RWPE2 (cell line): Measurements from ENCODE around the gene ICE1.

Source experiments
- ATAC-seq: fragments of 200-7000 bp; cut with Tn5 transposase; 3 replicates; pipeline ENCODE4 v1.9.1; 2021; ENCODE audit warnings: low read depth
- DNase-seq: peaks from one replicate; pipeline ENCODE4 v3.0.0-alpha.2; 2020; ENCODE audit warnings: low spot score
- H3K27ac ChIP-seq: fragments of 450-650 bp; 2 replicates; pipeline ENCODE4 v1.5.1; 2017; ENCODE audit warnings: mild to moderate bottlenecking; ENCODE audit not compliant: poor library complexity, severe bottlenecking
- H3K27me3 ChIP-seq: fragments of 250-450 bp; sonication (Bioruptor Pico); 2 replicates; pipeline ENCODE4 v1.5.1; 2021; ENCODE audit warnings: mild to moderate bottlenecking, moderate library complexity; ENCODE audit not compliant: insufficient read depth, poor library complexity, severe bottlenecking
- H3K36me3 ChIP-seq: fragments of 250-450 bp; sonication (Bioruptor Pico); 2 replicates; pipeline ENCODE4 v1.5.1; 2020; ENCODE audit warnings: low read depth, mild to moderate bottlenecking, moderate library complexity
- H3K4me1 ChIP-seq: fragments of 250-450 bp; sonication (Bioruptor Pico); 2 replicates; pipeline ENCODE4 v1.5.1; 2021; ENCODE audit warnings: mild to moderate bottlenecking, moderate library complexity; ENCODE audit not compliant: insufficient read depth, poor library complexity, severe bottlenecking
- H3K4me3 ChIP-seq: fragments of 250-450 bp; sonication (Bioruptor Pico); 2 replicates; pipeline ENCODE4 v1.5.1; 2021; ENCODE audit warnings: mild to moderate bottlenecking, moderate library complexity; ENCODE audit not compliant: severe bottlenecking
- H3K9me3 ChIP-seq: fragments of 250-450 bp; sonication (Bioruptor Pico); 2 replicates; pipeline ENCODE4 v1.5.1; 2021; ENCODE audit warnings: mild to moderate bottlenecking, moderate library complexity; ENCODE audit not compliant: severe bottlenecking
- CTCF ChIP-seq: fragments of 450-650 bp; IDR thresholded peaks from one replicate; pipeline ENCODE4 v1.5.1; 2017; ENCODE audit warnings: mild to moderate bottlenecking, moderate library complexity; ENCODE audit not compliant: poor library complexity, severe bottlenecking

The ICE1 gene

GRCh38 chr5:5532306-5533076, 110.0 kb downstream of the ICE1 start:
- H3K9me3 ChIP-seq: no peaks in the 10 kb centered on the region
- DNase-seq: no peak
- H3K4me3 ChIP-seq: no peak overlapping the region
- no peaks in the 10 kb centered on the region for H3K4me1 ChIP-seq
- no peaks in the 10 kb centered on the region for H3K36me3 ChIP-seq
- no peak overlapping the region for H3K27ac ChIP-seq
- no peak for TF ChIP-seq CTCF
- peaks cover 3% of the 10 kb centered on the region for H3K27me3 ChIP-seq
- ATAC-seq: no peak

DNA sequence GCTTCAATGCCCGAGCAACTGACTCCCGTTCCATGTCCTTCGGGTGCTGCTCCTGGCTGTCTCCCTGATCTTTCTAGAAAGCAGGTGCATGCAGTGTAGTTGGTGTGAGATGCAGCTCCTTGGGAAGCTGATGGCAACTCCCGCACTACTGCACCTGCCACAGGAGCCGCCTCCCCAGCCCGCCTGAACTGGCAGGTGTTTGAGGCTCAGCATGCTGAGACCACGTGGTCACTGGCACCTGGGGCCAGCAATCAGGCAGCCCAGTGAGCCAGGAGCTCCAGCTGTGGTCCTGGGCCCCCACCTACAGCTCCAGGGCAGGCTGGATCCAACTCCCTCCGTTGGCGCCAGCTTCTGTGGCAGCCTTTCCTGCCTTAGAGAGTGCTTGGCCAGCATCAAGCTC, 111.5 kb downstream of the ICE1 start:
- Histone ChIP-seq H3K4me3 (no peak overlapping the region), H3K27me3 (peaks cover 3% of the 10 kb centered on the region), H3K27ac (no peak overlapping the region), H3K9me3 (no peaks in the 10 kb centered on the region), H3K4me1 (no peaks in the 10 kb centered on the region), H3K36me3 (no peaks in the 10 kb centered on the region)
- DNase-seq: no peak
- no peak for TF ChIP-seq CTCF
- ATAC-seq: no peak

DNA sequence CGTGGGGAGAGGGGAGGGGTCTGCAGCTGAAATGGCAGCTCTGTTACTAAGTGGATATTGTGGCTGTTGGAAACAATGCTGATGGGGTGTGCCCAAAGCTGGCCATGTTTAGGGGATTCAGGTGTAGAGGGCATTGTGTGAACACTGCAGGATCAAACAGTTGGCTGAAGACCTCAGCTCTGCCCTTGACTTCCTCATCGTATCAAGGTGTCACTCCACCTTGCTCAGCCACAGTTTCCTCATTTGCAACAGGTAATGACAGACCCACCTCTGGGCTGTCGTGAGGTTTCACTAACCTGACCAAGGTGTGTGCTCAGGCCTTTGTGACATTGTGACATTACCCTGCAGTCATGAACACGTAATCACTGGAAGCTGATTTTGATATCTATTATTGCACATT, 111.9 kb downstream of the ICE1 start:
- no peak for ATAC-seq
- no peak overlapping the region for H3K4me3 ChIP-seq

DNA sequence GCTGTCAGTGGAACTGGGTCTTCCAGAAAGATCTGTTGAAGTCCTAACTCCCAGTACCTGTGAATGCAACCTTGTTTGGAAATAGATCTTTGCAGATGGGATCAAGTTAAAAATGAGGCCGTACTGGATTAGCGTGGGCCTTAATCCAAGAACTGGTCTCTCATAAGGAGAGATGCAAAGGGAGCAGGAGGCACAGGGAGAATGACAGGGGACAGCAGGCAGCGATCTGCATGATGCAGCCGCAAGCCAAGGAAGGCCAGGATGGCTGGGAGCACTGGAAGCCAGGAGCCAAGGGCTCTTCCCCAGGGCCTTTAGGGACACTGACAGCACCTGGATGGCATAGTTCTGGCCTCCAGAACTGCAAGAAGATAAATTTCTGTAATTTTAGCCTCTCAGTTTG, 114.4 kb downstream of the ICE1 start:
- TF ChIP-seq CTCF: no peak
- Histone ChIP-seq H3K9me3 (no peaks in the 10 kb centered on the region), H3K4me3 (no peak overlapping the region), H3K4me1 (no peaks in the 10 kb centered on the region), H3K27me3 (peaks cover 6% of the 10 kb centered on the region), H3K27ac (no peak overlapping the region), H3K36me3 (no peaks in the 10 kb centered on the region)
- ATAC-seq (no peak), DNase-seq (no peak)

More for the DNA sequence above, 111.9 kb downstream of the ICE1 start:
- H3K27me3 ChIP-seq: peaks cover 3% of the 10 kb centered on the region
- H3K36me3 ChIP-seq: no peaks in the 10 kb centered on the region
- no peaks in the 10 kb centered on the region for H3K9me3 ChIP-seq
- no peak for DNase-seq
- no peak for TF ChIP-seq CTCF
- no peaks in the 10 kb centered on the region for H3K4me1 ChIP-seq
- no peak overlapping the region for H3K27ac ChIP-seq

GRCh38 chr5:5537426-5537825, 114.9 kb downstream of the ICE1 start:
- Histone ChIP-seq H3K27ac (no peak overlapping the region), H3K9me3 (no peaks in the 10 kb centered on the region), H3K4me3 (no peak overlapping the region), H3K27me3 (peaks cover 6% of the 10 kb centered on the region), H3K36me3 (no peaks in the 10 kb centered on the region), H3K4me1 (no peaks in the 10 kb centered on the region)
- DNase-seq: no peak
- ATAC-seq: no peak
- TF ChIP-seq CTCF: no peak
